Activated CD8-positive, alpha-beta memory T cell treated with anti-CD3 and anti-CD28 coated beads for 24 hours (primary cell): ENCODE measurements around the gene WWOX.

Source experiments
- DNase-seq: peaks from one replicate; pipeline ENCODE4 v3.0.0-alpha.2; 2020

The WWOX gene

DNA sequence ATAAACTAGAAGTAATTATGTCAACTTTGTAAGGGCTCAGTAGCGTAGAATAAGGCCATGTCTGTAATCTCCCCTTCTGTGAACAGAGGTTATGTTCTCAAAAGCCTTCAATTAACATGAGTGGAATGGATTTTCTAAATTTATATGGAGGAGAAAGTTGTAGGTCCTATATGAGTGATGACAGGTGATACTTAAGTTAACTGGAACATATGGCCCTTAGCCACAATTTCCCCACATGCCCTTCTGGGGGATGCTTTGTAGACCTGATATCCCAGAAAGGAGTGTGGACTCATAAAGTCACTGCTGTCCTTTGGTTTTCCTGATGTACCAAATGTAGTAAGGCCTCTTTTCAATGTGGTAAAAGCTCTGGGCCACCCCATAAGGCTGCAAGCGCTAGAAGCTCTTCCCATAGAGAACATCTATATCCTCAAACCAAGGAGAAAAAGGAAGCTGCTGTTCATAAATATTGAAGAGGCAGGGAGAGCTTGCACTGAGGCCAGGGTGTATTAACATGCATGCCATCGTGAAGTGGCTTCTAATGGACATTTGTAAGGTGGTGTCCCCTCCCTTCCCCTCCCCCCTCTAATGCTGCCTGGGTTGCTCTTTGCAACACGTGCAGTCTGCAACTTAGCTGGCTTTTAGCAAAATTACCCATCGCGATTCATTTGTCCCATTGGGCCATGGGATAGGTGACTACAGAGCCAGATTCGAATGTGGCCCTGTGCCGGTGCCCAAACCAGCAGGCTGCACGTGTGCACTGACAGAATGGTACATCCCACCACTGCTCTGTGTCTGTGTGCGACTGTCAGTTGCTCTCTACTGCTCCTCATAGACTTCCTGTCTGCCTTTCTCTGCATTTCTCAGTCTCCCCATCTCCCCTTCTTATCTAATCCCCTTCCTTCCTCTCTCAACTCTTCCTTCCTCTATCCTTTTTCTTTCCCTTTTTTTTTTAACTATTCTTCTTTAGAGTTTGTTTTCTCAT, 269.0 kb downstream of the WWOX start:
- no peak for DNase-seq

DNA sequence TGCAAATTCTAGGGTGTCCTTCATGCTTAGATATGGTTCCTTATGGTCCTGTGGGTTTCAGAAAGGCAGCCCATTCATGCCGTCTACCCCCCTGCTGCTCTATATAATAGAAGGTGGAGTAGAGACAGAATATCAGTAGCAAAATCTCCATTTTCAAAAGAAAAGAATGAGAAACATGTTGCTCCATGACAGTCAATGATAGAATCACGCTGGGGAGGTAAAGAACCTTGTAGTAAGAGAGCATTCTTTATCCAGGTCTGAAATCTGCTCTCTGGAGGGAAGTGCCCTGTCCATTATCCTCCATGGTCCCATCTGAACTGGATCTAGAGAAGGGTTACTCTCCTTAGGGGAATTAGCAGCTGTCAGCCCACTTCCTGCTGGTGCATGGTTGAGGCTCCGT, 272.8 kb downstream of the WWOX start:
- no peak for DNase-seq

DNA sequence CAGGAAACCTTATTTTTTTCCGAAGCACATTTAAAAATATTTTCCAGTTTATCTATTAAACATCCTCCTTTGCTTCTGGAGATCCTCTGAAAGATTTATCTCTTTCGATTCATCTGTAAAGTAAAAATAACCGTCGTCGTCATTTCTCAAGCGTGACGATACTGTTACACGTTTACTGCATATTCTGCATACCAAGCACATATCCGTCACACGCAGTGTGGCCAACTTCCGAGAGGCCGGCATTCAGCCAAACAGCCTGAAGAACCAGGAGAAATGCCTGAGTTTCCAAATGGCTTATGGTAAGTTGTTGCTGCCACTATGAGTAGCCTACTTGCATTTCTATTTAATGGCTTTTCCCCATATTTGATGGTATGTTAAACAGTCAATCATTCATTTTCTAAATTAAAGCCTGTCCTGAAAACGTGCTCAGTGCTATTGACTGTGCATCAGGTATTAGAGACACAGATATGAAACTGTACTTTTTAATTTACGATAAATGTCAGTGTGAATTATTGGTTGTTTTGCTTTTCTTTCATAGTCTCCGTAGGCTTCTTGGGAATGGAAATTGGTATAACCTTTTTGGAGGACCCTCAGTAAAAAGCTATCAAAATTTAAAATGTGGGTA, 275.7 kb downstream of the WWOX start:
- no peak for DNase-seq

DNA sequence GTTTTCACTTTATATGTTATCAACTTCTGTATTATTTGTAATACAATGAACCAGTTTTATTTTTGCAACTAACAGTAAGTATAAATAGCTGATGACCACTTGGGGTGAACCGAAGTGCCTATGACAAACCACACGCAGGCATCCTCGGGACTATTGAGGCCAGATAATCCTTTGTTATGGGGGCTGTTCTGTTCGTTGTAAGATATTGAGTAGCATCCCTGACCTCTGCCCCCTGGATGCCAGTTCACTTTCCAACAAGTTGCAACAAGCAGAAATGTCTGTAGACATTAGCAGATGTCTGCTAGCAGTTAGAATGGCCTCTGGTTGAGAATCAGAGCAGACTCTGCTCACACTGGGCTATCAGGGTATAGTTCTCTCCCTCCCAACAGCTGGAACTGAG, 277.0 kb downstream of the WWOX start:
- DNase-seq = no peak

DNA sequence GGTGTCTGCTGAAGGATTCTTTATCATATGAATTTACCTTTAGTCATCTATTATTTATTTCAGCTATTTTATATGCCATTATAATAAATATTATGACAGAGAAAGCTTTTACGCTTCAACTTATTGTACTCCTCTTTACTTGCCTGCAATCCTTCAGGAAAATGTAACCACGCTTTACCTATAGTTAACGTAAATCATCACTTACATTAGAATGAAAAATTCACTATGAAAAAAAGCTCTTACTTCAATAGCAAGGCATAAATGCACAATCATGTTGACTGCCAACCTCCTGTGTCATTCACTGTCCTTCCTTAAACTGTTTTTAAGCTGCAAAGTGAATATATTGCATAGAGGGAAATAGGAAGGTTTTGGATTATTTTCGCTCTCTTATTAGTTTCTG, 277.9 kb downstream of the WWOX start:
- DNase-seq = no peak

GRCh38 chr16:78381060-78381459, 281.6 kb downstream of the WWOX start:
- DNase-seq = no peak

- no peak for DNase-seq
Measured at GRCh38 chr16:78383118-78383517, 283.7 kb downstream of the WWOX start.

GRCh38 chr16:78385086-78385805, 285.8 kb downstream of the WWOX start:
- DNase-seq = no peak

- DNase-seq = no peak
Measured at GRCh38 chr16:78386557-78387324, 287.3 kb downstream of the WWOX start.

- no peak for DNase-seq
Measured at GRCh38 chr16:78389009-78389498, 289.6 kb downstream of the WWOX start.

GRCh38 chr16:78390092-78390491, 290.6 kb downstream of the WWOX start:
- DNase-seq = no peak

GRCh38 chr16:78390508-78391324, 291.3 kb downstream of the WWOX start:
- DNase-seq = no peak

DNA sequence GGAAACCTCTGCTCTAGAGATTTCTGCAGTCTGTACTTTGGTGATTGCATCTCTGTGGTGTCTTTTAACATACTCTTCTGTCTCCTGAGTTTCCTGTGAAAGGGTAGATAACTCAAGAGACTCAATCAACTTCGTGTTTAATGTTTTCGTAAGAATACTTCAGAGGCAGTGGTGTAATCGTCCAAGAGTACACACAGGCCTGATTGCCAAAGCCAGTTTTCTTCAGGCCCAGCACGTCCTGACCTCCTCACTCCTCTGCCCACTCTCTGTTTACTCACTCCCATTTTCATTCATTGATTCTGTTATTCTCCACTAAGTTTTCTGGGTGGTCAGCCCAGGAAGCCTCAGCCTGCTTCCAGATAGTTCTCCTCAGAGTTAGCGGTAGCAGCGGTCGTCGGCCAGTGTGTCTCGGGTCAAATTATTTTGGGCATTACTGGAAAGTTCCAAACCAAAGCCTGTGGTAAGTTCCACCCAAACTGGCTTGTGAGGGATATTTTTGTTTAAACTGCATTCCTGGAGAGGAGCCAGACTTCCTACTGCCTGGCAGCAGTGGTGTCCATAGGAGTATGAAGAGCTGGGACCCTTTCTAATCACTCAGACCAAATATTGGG, 293.2 kb downstream of the WWOX start:
- no peak for DNase-seq

DNA sequence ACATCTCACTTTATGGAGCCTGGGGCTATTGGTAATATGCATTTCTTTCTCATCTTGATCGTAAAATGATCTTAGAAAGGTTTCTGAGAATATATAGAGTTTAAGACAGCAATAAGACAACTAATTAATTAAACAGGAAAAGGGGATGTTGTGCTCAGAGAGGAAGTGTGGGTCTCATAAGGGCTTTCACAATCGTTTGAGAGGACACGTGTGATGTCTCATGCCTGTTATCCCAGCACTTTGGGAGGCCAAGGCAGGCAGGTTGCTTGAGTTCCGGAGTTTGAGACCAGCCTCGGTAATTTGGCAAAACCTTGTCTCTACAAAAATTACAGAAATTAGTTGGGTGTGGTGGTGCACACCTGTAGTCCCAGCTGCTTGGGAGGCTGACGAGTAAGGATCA, 295.6 kb downstream of the WWOX start:
- DNase-seq = no peak

GRCh38 chr16:78396046-78396445, 296.6 kb downstream of the WWOX start:
- DNase-seq = no peak

GRCh38 chr16:78396673-78397072, 297.2 kb downstream of the WWOX start:
- DNase-seq = no peak

DNA sequence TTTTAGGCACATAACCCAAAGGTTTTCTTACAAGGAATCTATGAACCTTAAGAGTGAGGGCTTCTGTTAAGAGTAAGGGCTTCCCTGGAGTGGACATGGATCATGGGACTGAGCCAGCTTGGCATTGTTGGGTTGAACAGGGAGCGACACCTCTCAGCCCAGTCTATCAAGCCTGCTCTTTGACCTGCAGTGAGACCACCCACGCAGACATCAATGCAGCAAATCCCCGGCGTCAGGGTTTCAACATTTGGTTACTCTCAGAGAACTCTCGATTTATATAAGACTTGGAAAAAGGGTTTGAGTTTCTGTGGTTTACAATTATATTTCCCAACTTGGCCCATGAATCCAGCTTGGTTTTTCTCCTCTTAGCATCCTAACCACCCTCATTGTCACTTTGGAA, 299.9 kb downstream of the WWOX start:
- DNase-seq = no peak

DNA sequence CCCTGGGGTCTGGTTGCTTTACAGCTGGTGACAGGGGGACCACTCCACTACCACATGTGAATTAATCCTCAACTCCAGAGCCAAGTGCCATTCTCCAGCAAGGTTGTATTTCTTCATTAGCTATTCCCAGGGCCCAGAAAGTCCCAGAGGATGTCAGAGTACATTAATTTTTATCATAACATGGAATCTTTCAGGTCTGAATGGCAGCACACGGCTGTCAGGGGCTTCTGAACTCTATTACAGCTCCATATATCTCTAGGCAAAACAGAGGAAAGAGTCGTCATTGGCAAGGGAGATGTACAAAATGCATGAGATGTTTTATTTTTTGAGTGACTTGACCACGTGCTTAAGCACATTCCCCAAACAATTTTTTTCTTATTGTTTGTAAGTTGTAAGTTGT, 303.4 kb downstream of the WWOX start:
- no peak for DNase-seq

- no peak for DNase-seq
Measured at GRCh38 chr16:78405040-78405439, 305.6 kb downstream of the WWOX start.

DNA sequence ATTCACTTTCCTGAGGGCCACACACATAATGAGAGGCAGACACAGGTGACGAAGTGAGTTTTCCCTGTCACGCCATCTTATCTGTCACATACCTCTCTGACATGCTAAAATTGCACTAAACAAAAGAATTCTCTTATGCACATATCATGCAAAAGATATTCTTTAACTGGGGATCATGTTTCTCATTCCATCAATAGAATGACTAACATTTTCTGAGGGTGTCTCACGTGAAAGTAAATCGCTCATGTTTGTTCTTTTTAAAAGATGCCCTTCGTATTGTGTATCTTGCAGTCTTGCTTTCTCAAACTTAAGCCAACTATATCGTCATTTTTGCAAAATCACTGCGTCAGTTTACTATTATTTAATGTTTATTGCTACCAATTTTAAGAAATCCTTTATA, 306.4 kb downstream of the WWOX start:
- DNase-seq = no peak

DNA sequence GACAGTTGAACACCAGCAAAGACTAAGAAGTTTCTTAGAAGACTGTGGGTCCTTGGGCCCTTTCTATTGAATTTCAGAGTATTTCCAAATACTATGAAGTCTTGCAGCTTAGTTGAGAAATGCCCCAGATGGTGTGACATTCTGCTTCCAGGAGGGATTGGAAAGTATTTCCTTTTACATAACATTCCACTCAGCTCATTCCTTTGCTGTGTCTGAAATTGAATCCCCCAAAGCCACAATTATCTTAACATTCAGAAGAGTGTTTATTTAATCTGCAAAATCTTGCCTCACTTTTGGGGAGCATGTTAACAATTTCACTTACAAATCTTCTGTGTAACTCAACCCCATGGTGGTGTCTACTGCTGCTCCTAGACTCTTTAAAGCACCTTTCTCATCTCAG, 307.7 kb downstream of the WWOX start:
- DNase-seq = no peak
